Activated CD8-positive, alpha-beta T cell treated with anti-CD3 and anti-CD28 coated beads for 36 hours (primary cell): ENCODE results near the gene KREMEN1. TPM values are rescaled to one million over a fixed set of nuclear protein-coding genes. Genes with fewer than 3 reads are reported as not detected.
A peak's percentile ranks its signal among the peaks of the same experiment; 100 is the strongest.

ENCODE experiments used
- ATAC-seq: fragments of 200-7000 bp; cut with Tn5 transposase; one replicate; pipeline ENCODE4 v1.10.0; 2021; ENCODE audit warnings: mild to moderate bottlenecking, moderate library complexity
- CTCF ChIA-PET: fragments of 350-600 bp; sonication (Branson Sonifier 250); formaldehyde crosslinking; loops from one replicate; lab custom pipeline; 2021; ENCODE audit warnings: antibody characterized with exemption; lab: Charles Lee
- POLR2A ChIA-PET: fragments of 350-600 bp; sonication (Branson Sonifier 250); formaldehyde crosslinking; loops from one replicate; lab custom pipeline; 2021; ENCODE audit warnings: antibody characterized with exemption; lab: Charles Lee
- DNase-seq: peaks from one replicate; pipeline ENCODE4 v3.0.0-alpha.2; 2020
- H3K27ac Mint-ChIP-seq: one replicate; pipeline ENCODE4 v1.8.0; 2021; ENCODE audit warnings: mild to moderate bottlenecking, mixed read lengths
- H3K27me3 Mint-ChIP-seq: one replicate; pipeline ENCODE4 v1.8.0; 2021; ENCODE audit warnings: mixed read lengths
- H3K36me3 Mint-ChIP-seq: one replicate; pipeline ENCODE4 v1.8.0; 2021; ENCODE audit warnings: low read depth, mixed read lengths
- H3K4me1 Mint-ChIP-seq: one replicate; pipeline ENCODE4 v1.8.0; 2021; ENCODE audit warnings: low read depth, mixed read lengths
- H3K4me3 Mint-ChIP-seq: one replicate; pipeline ENCODE4 v1.8.0; 2021; ENCODE audit warnings: mild to moderate bottlenecking, moderate library complexity, mixed read lengths
- H3K9me3 Mint-ChIP-seq: one replicate; pipeline ENCODE4 v1.8.0; 2021; ENCODE audit warnings: mixed read lengths
- intact Hi-C: fragments of 100-400 bp; cut with micrococcal nuclease; formaldehyde crosslinking; loops from one replicate; pipeline ENCODE4 v1.10.0; 2022
- total RNA-seq, 2 experiments: library from RNA; stranded (reverse); gene quantifications; one replicate each; pipeline ENCODE4 v1.2.3, GENCODE V29; 2021
- TF ChIP-seq, protein P1 (sequence below): fragments of 200-600 bp; IDR thresholded peaks from one replicate; pipeline ENCODE4 v1.8.0; 2022; ENCODE audit warnings: antibody characterized with exemption, mild to moderate bottlenecking

The KREMEN1 gene
- total RNA-seq, 2 experiments from 2014 or later, result 0.11 to 0.43 TPM

DNA sequence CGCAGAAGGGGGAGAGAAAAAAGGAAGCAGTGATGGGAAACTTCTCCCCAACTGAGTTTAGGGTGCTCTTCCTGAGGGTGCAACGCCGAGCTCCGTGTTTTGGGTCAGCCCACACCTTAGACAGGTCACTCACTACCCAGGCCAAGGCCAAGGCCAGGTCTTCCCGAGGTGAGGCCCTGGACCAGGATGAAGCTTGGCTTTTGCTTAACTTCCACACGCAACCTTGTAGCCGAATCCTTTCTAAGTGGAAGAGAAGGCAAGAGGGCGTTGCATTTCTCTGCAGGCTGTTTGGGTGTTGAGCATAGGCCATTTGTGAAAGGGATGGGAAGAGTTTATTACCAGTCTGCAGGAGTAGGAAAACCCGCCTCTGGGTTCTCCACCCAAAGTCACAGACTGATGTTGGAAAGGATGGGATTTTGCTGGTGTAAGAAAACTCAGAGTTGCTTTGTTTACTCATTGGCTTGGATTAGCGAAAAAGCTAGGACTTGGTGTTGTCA lies 1.5 kb downstream of the KREMEN1 start:
- Mint-ChIP-seq H3K9me3 (no peaks in the 10 kb centered on the region), H3K4me3 (peak overlapping the region; percentile 36), H3K36me3 (no peaks in the 10 kb centered on the region), H3K4me1 (peaks cover 20% of the 10 kb centered on the region), H3K27ac (no peak overlapping the region), H3K27me3 (peaks cover 62% of the 10 kb centered on the region)
- intact Hi-C loops, result no loop called here
- DNase-seq, result no peak
- TF ChIP-seq, protein P1, sequence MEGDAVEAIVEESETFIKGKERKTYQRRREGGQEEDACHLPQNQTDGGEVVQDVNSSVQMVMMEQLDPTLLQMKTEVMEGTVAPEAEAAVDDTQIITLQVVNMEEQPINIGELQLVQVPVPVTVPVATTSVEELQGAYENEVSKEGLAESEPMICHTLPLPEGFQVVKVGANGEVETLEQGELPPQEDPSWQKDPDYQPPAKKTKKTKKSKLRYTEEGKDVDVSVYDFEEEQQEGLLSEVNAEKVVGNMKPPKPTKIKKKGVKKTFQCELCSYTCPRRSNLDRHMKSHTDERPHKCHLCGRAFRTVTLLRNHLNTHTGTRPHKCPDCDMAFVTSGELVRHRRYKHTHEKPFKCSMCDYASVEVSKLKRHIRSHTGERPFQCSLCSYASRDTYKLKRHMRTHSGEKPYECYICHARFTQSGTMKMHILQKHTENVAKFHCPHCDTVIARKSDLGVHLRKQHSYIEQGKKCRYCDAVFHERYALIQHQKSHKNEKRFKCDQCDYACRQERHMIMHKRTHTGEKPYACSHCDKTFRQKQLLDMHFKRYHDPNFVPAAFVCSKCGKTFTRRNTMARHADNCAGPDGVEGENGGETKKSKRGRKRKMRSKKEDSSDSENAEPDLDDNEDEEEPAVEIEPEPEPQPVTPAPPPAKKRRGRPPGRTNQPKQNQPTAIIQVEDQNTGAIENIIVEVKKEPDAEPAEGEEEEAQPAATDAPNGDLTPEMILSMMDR, result no peak
- ATAC-seq, result no peak
- CTCF ChIA-PET, result interaction anchor here (2.3 kb wide), 2 partner anchors 34 to 80 kb away, joined by 8 read pairs; no protein-coding TSS in a partner anchor
- POLR2A ChIA-PET, result interaction anchor here (0.6 to 1.1 kb wide), 2 partner anchors 38 to 193 kb away, joined by 3 read pairs; no protein-coding TSS in a partner anchor

DNA sequence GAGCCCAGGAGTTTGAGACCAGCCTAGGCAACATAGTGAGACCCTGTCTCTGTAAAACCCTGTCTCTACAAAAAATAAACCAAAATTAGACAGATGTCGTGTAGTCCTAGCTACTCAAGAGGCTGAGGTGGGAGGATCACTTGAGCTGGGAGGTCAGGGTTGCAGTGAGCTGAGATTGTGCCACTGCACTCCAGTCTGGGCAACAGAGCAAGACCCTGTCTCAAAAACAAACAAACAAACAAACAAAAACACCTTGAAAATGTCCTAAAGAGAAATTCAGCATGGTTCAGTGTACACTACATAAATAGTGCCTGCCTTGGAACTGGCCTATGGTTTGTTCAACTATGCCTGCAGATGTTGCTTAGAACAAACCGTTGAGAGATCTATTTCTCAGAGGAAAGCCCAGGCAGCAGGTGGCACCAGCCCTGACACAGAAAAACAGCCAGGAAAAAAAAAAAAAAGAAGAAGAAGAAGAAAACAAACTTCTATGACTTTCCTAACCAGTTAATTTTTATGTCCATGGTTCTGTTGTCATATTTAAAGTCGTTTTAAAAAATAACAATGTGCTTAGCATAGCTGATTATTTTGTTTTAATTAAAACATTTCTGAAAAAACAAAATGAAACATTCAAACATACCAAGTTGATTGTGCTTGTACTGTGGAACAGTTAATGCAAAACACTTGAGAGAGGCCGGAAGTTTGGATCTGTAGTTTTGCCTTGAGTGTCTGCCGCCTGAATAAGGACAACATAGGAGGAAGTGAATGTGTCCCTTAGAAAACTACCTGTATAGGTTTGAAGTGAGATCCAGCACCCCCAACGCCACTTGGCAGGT lies 5.4 kb downstream of the KREMEN1 start:
- H3K27me3 Mint-ChIP-seq, result peaks cover 43% of the 10 kb centered on the region
- H3K9me3 Mint-ChIP-seq, result no peaks in the 10 kb centered on the region
- H3K4me3 Mint-ChIP-seq, result no peak overlapping the region
- POLR2A ChIA-PET, result no interaction called here
- no peaks in the 10 kb centered on the region for H3K36me3 Mint-ChIP-seq
- no peak overlapping the region for H3K27ac Mint-ChIP-seq
- ATAC-seq (no peak), DNase-seq (no peak)
- CTCF ChIA-PET, result interaction anchor here (1.8 to 2.1 kb wide), 2 partner anchors 124 to 167 kb away, joined by 5 to 8 read pairs; no protein-coding TSS in a partner anchor
- intact Hi-C loops, result no loop called here
- TF ChIP-seq, protein P1, result no peak
- peaks cover 6% of the 10 kb centered on the region for H3K4me1 Mint-ChIP-seq

DNA sequence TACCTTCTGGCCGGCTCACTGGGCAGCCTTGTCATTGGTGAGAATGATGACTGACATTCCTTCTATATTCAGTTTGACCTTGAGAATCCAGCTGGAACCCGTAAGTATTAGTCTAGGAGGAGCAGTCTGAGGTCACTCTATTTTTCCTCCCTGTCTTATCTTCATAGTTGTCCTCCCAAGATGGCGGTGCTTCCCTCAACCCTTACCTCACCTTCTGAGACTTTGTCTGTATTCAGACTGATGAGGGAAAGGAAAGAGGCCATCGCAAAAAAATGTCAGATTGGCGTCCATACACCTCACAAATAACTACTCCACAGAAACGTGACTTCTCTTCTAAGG lies 6.0 kb downstream of the KREMEN1 start:
- DNase-seq (no peak), ATAC-seq (no peak)
- intact Hi-C loops, result no loop called here
- ChIA-PET CTCF (interaction anchor here (0.8 to 2.1 kb wide), 3 partner anchors 38 to 124 kb away, joined by 3 to 5 read pairs (median 4); no protein-coding TSS in a partner anchor), POLR2A (no interaction called here)
- peaks cover 41% of the 10 kb centered on the region for H3K27me3 Mint-ChIP-seq
- H3K4me3 Mint-ChIP-seq, result no peak overlapping the region
- H3K9me3 Mint-ChIP-seq, result no peaks in the 10 kb centered on the region
- no peak overlapping the region for H3K27ac Mint-ChIP-seq
- H3K4me1 Mint-ChIP-seq, result peaks cover 4% of the 10 kb centered on the region
- TF ChIP-seq, protein P1, result no peak
- H3K36me3 Mint-ChIP-seq, result no peaks in the 10 kb centered on the region

DNA sequence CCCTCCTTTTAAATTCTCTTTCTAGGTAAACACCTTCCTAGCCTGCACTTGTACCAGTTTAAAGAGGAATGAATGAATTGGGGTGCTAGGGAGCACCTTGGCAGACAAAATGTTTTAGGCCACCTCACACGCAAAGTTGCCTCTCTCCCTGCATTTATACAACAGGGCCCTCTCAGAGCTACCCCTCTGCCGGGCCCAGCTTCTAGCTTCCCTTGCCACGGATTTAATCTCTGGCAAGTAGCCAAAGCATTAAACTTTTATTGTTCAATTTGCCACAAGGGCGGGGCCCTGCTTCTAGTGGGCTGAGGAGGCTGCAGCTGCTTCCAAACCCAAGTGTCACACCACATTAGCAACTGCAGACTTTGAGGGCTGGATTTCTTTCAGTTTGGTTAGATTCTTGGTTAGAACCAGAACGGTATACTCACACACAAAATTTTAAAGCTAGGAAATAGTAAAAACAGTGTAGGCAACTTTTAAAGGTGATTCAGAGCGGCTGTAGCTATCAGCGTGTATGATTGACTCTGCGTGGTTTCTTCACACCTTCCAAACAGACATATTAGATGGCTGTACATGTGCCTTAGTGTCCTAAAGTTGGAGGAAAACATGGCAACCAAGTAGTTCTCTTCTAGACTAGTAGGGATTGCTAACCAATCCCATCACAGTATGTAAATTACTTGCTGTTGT lies 6.5 kb downstream of the KREMEN1 start:
- no peaks in the 10 kb centered on the region for H3K4me1 Mint-ChIP-seq
- H3K27me3 Mint-ChIP-seq, result peaks cover 36% of the 10 kb centered on the region
- ATAC-seq, result no peak
- ChIA-PET POLR2A (no interaction called here), CTCF (interaction anchor here (0.8 to 2.1 kb wide), 3 partner anchors 39 to 123 kb away, joined by 3 to 5 read pairs (median 4); no protein-coding TSS in a partner anchor)
- TF ChIP-seq, protein P1, result no peak
- no peak overlapping the region for H3K4me3 Mint-ChIP-seq
- no peak overlapping the region for H3K27ac Mint-ChIP-seq
- no peak for DNase-seq
- intact Hi-C loops, result no loop called here
- no peaks in the 10 kb centered on the region for H3K36me3 Mint-ChIP-seq
- no peaks in the 10 kb centered on the region for H3K9me3 Mint-ChIP-seq
